GM12892 (cell line): ENCODE data around the gene ACTA2.

Experiments
- POLR2A ChIP-seq: IDR thresholded peaks from 2 replicates; pipeline ENCODE4 v1.6.1; 2011; ENCODE audit warnings: low read depth, low read length, control low read depth
- POLR2AphosphoS5 ChIP-seq: IDR thresholded peaks from 2 replicates; pipeline ENCODE4 v1.6.1; 2011; ENCODE audit warnings: low read depth, low read length, control low read depth
- TAF1 ChIP-seq: IDR thresholded peaks from 2 replicates; pipeline ENCODE4 v1.6.1; 2011; ENCODE audit warnings: low read depth, mild to moderate bottlenecking, control low read depth, low read length, borderline replicate concordance

DNA sequence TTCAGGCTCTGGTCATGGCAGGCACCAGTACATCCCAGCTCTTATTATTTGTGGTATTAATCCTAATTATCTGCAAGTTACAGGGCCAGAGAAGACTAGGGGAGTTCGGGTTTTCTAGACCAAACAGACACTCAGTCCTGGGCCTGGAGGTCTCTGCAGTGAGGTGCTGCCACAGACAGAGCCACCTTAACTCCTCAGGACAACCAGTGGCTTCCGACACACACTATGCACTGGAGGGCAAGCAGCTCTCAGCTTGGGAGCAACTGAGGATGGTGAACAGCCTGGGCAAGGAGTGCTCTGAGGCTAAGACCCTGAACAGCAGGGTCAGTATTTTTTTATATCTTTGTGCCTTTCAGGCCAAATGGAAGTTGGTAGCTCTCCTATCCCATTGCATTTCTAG is 19.0 kb downstream of the ACTA2 start:
- TF ChIP-seq POLR2AphosphoS5 = no peak
- TF ChIP-seq POLR2A = no peak
- TF ChIP-seq TAF1 = no peak
